Measurements from ENCODE around the gene SNRK. TPM values are rescaled to one million over a fixed set of nuclear protein-coding genes. Genes with fewer than 3 reads are reported as not detected.

The SNRK gene
- polyA plus RNA-seq, 1 experiment, result 11.4 TPM

DNA sequence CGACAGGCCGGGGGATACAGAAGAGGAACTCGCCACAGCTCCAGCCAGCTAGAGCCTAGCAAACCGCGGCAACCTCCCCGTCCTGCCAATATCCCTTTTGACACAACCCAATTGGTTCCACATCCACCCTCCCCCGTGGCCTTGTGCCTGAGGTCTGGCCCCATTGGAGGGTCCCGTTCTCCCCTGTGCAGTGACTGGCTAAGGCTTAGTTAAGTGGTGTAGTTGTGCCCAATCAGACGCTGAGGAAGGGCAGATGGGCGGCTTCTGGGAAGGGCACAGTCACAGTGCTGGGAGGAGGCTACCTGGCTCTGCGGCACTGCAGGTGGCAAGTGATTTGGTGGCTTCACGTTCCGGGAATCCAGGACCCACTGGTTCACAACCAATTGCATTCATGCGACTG, 78.6 kb downstream of the SNRK start:
- CTCF ChIA-PET, result no interaction called here
- TF ChIP-seq, protein P1, sequence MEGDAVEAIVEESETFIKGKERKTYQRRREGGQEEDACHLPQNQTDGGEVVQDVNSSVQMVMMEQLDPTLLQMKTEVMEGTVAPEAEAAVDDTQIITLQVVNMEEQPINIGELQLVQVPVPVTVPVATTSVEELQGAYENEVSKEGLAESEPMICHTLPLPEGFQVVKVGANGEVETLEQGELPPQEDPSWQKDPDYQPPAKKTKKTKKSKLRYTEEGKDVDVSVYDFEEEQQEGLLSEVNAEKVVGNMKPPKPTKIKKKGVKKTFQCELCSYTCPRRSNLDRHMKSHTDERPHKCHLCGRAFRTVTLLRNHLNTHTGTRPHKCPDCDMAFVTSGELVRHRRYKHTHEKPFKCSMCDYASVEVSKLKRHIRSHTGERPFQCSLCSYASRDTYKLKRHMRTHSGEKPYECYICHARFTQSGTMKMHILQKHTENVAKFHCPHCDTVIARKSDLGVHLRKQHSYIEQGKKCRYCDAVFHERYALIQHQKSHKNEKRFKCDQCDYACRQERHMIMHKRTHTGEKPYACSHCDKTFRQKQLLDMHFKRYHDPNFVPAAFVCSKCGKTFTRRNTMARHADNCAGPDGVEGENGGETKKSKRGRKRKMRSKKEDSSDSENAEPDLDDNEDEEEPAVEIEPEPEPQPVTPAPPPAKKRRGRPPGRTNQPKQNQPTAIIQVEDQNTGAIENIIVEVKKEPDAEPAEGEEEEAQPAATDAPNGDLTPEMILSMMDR (IDR thresholded peaks at IDR 0.05; ENCODE audit: low read depth, low read length), result no peak

DNA sequence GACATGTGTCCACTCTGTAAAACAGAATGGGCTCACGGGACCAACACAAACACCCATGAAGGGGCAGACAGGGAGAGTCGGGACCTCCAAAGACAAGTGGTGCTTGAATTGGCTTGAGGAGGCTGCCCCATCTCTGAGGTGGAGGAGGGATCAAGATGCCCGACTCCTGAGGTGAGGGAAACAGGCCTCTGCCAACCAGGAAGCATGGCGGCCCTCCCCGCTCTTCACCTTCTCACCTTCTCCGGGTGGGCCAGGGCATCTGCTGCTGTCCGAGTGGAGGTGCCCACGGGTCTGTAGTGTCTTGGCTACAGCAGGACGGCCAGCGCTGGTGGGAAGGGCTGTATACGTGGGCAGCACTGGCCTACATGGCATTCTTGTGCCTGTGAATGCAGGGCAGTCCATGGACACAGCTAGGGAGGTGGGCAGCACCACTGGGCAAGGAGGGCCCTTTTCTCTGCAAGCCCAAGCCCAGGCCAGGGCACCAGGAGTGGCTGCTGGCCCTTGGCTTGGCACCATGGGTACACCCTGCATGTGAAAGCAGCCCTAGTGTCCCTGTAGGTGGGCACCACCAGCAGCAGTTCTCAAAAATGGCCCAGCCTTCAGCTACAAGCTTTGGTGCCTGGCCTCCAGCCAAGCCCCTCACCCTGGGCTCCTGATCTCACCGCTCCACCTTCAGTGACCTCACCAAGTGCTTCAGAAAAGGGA, 79.4 kb downstream of the SNRK start:
- ChIA-PET CTCF (no interaction called here), POLR2A (no interaction called here)
- TF ChIP-seq, protein P1 (IDR thresholded peaks at IDR 0.05; ENCODE audit: low read depth, low read length), result no peak
- DNase-seq (ENCODE audit: low read depth, low spot score), result no peak
- Histone ChIP-seq H3K9me3 (ENCODE audit: control insufficient read depth, insufficient read depth, low read length) (peaks cover 3% of the 10 kb centered on the region; the same call in 1 of the 2 replicates), H3K27me3 (ENCODE audit: control insufficient read depth, insufficient read depth, low read length) (no peaks in the 10 kb centered on the region), H3K27ac (ENCODE audit: low read depth, low read length) (peak overlapping the region; percentile 11), H3K4me3 (ENCODE audit: low read depth, low read length) (no peak overlapping the region)

More for the DNA sequence above, 78.6 kb downstream of the SNRK start:
- no peaks in the 10 kb centered on the region for H3K27me3 ChIP-seq (ENCODE audit: control insufficient read depth, insufficient read depth, low read length)
- no peak overlapping the region for H3K27ac ChIP-seq (ENCODE audit: low read depth, low read length)
- no peak overlapping the region for H3K4me3 ChIP-seq (ENCODE audit: low read depth, low read length)
- POLR2A ChIA-PET, result no interaction called here
- H3K9me3 ChIP-seq (ENCODE audit: control insufficient read depth, insufficient read depth, low read length), result peaks cover 3% of the 10 kb centered on the region; the same call in 1 of the 2 replicates
- DNase-seq (ENCODE audit: low read depth, low spot score), result no peak

DNA sequence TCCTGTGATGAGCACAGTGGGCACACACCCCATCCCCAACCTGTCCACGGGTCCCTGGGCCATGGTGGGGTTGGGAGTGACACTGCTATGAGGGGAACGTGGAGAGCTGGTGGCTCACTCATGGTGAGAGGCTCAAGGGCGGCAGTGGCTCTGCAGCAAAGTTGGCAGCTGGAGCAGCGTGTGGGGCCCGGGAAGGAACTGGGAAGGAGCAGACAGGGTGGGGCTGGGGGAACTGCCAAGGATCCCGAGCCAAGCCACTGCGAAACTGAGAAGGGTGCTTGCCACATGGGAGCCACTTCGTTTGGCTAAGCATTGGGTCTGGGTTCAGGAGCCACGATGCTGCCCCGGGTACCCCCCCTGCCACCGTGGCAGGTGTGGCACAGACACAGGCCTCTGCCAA, 80.1 kb downstream of the SNRK start:
- TF ChIP-seq, protein P1 (IDR thresholded peaks at IDR 0.05; ENCODE audit: low read depth, low read length), result no peak
- peak overlapping the region; percentile 11 for H3K27ac ChIP-seq (ENCODE audit: low read depth, low read length)
- H3K27me3 ChIP-seq (ENCODE audit: control insufficient read depth, insufficient read depth, low read length), result no peaks in the 10 kb centered on the region
- POLR2A ChIA-PET, result no interaction called here
- H3K9me3 ChIP-seq (ENCODE audit: control insufficient read depth, insufficient read depth, low read length), result peaks cover 3% of the 10 kb centered on the region; the same call in 1 of the 2 replicates
- CTCF ChIA-PET, result no interaction called here
- no peak overlapping the region for H3K4me3 ChIP-seq (ENCODE audit: low read depth, low read length)
- DNase-seq (ENCODE audit: low read depth, low spot score), result no peak

DNA sequence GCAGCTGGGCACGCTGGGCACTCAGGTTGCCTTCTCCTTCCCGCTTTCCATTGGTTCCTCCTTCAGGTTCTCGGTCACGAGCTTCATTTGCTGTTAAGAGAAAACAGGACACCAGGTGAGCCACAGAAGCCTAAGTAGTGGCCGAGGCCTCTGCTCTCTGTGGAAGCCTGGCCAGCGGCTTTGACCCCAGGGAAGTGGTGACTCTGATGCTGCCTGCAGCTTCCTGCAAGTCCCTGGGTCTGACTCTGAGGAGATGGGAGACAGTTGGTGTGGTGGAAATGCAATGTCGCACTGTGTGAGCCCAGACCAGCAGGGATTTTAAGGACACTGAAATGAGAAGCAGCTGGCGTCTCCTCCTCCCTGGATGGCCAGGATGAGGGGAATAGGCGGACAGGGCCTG, 80.5 kb downstream of the SNRK start:
- TF ChIP-seq, protein P1 (IDR thresholded peaks at IDR 0.05; ENCODE audit: low read depth, low read length), result no peak
- ChIA-PET CTCF (no interaction called here), POLR2A (no interaction called here)
- no peak overlapping the region for H3K27ac ChIP-seq (ENCODE audit: low read depth, low read length)
- no peak overlapping the region for H3K4me3 ChIP-seq (ENCODE audit: low read depth, low read length)
- H3K9me3 ChIP-seq (ENCODE audit: control insufficient read depth, insufficient read depth, low read length), result peaks cover 3% of the 10 kb centered on the region; the same call in 1 of the 2 replicates
- no peak for DNase-seq (ENCODE audit: low read depth, low spot score)
- no peaks in the 10 kb centered on the region for H3K27me3 ChIP-seq (ENCODE audit: control insufficient read depth, insufficient read depth, low read length)

DNA sequence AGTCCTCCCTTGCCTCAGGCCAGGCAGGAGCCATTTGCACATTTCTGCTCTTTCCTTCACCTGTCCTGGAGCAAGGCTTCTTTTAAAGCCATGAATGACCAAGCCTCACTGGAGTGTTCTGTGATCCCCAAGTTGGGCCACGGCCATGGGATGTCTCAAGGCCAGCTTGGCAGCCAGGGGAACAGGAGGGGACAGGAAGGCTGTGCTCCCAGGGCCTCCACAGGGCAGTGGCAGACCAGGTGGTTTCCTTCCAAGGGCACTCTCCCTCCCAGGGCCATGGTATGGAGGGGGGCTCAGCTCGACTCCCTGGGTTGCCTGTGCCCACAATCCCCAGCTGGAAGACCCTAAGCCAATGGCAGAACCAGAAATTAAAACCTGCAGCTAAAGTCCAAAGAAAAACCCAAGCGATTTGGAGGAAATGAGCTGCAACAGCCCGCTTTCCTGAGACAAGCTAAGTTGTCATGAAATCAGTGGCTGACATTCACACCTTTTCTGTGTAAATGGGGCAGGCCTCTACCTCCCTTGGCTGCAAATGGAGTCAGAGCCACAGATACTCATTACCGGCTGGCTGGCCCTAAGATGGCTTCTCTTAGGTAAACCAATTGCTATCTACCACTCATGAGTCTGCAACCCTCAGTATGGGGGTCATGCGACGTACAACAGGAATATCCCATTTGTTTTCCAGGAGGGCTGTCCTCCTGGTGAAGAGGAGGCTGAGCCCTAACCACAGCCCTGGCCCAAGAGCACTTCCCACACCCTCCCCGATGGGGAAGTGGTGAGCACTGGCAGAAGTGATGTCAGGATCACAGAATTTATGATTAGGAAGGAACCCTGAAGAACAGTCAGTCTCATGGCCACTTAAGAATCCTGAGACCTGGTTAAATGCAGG, 83.3 kb downstream of the SNRK start:
- Histone ChIP-seq H3K9me3 (ENCODE audit: control insufficient read depth, insufficient read depth, low read length) (no peaks in the 10 kb centered on the region), H3K27me3 (ENCODE audit: control insufficient read depth, insufficient read depth, low read length) (no peaks in the 10 kb centered on the region), H3K4me3 (ENCODE audit: low read depth, low read length) (no peak overlapping the region), H3K27ac (ENCODE audit: low read depth, low read length) (no peak overlapping the region)
- POLR2A ChIA-PET, result no interaction called here
- CTCF ChIA-PET, result no interaction called here
- TF ChIP-seq, protein P1 (IDR thresholded peaks at IDR 0.05; ENCODE audit: low read depth, low read length), result no peak
- no peak for DNase-seq (ENCODE audit: low read depth, low spot score)
